Heart left ventricle (tissue), 16 donors: ENCODE results near the gene ATP1B3. TPM values are rescaled to one million over a fixed set of nuclear protein-coding genes. Genes with fewer than 3 reads are reported as not detected.

Experiments used
- ATAC-seq, 4 donors: fragments of 200-7000 bp; cut with Tn5 transposase; one replicate each; pipeline ENCODE4 v1.9.1; 2020 to 2022; ENCODE audit warnings: moderate library complexity in 4 of 4, mild to moderate bottlenecking in 3 of 4, moderate number of reproducible peaks in 1 of 4
- DNase-seq, 5 donors: peaks; one replicate each; pipeline ENCODE4 v3.0.0-alpha.2; 2020
- H3K27ac ChIP-seq, 12 donors: fragments of 200-600 bp; sonication (generic) in 4 of 12; one replicate each; pipeline versions ENCODE4 v1.5.0 to v1.8.0; 2016 to 2022; ENCODE audit warnings: mild to moderate bottlenecking in 2 of 12
- H3K27me3 ChIP-seq, 9 donors: fragments of 200-600 bp; sonication (generic) in 2 of 9; one replicate each; pipeline versions ENCODE4 v1.5.1 to v1.8.0; 2016 to 2022; ENCODE audit warnings: mild to moderate bottlenecking in 3 of 9
- H3K36me3 ChIP-seq, 9 donors: fragments of 200-600 bp; sonication (generic) in 2 of 9; one replicate each; pipeline versions ENCODE4 v1.5.0 to v1.8.0; 2018 to 2022; ENCODE audit warnings: mild to moderate bottlenecking in 2 of 9
- H3K4me1 ChIP-seq, 12 donors: fragments of 200-600 bp; sonication (generic) in 4 of 12; one replicate each; pipeline versions ENCODE4 v1.5.0 to v1.8.0; 2016 to 2022; ENCODE audit warnings: mild to moderate bottlenecking in 3 of 12
- H3K4me3 ChIP-seq, 12 donors: fragments of 200-600 bp; sonication (generic) in 4 of 12; one replicate each; pipeline versions ENCODE4 v1.5.0 to v1.8.0; 2017 to 2022; ENCODE audit warnings: mild to moderate bottlenecking in 9 of 12, moderate library complexity in 4 of 12
- H3K9me3 ChIP-seq, 12 donors: fragments of 200-600 bp; sonication (generic) in 4 of 12; one replicate each; pipeline versions ENCODE4 v1.5.0 to v1.8.0; 2016 to 2022; ENCODE audit warnings: mild to moderate bottlenecking in 1 of 12
- POLR2A ChIP-seq, 2 donors: fragments of 450-650 bp; IDR thresholded peaks; one replicate each; pipeline ENCODE4 v1.6.1; 2017; ENCODE audit warnings: antibody characterized with exemption in 2 of 2, mild to moderate bottlenecking in 2 of 2, moderate library complexity in 2 of 2
- WGBS, 4 donors: extraction: QIAGEN DNeasy Blood & Tissue Kit in 2 of 4; methylation state at CpG; one replicate each; pipeline versions ENCODE4 v1.1.5 to v1.1.7; 2013 to 2018; 5-methylcytosine and 5-hydroxymethylcytosine counted together
- intact Hi-C, 10 donors: fragments of 100-400 bp; cut with DNase I; formaldehyde crosslinking; loops; one replicate each; pipeline versions ENCODE4 v1.11.1 to v1.14.2; 2022
- polyA plus RNA-seq, 2 donors: library from polyadenylated mRNA; stranded (reverse); fragments of 200-250 nt; gene quantifications; one replicate each; pipeline ENCODE4 v1.2.3, GENCODE V29; 2013
- total RNA-seq, 9 donors: library from RNA; depleted of rRNA in 2 of 9; stranded (reverse); fragments of >200 nt in 2 of 9; fragmentation: NEBNext Ultra II Directional in 3 of 9; extraction: Animal tissue kit (Norgen Biotek cat#: 25700) in 3 of 9; gene quantifications; one replicate each; pipeline versions ENCODE4 v1.1.0 to v1.2.4, GENCODE V29; 2016 to 2023
- TF ChIP-seq, protein P1 (sequence below), 12 donors: fragments of 200-600 bp; sonication (generic) in 4 of 12; IDR thresholded peaks; one replicate each; pipeline versions ENCODE4 v1.5.0 to v1.8.0; 2018 to 2022; ENCODE audit warnings: antibody characterized with exemption in 12 of 12, mild to moderate bottlenecking in 5 of 12
- donor health status: ischemic (EF 13 %, LVEDD 7.1; RV severe dilation, severe dysfunction).
- donor health status: healthy with polysubstance abuse.
- donor health status: DM: no; HTN: yes; CAD: no.
- donor health status: DM: no; HTN: no; CAD: no.
- donor health status: ischemic (EF 25% LVEDD 6.9; RV normal size, moderate dysfunction).
- donor health status: ischemic (EF 25% LVEDD 5.7; RV mildly dilated, moderate dysfunction).
- donor health status: healthy.
- donor health status: DM: yes; HTN: yes; CAD: no.
- donor health status: ischemic (EF 35%, LVEDD 5.7; RV mildly dilated, moderate dysfunction).
- donor health status: nonischemic (EF 11% LVEDD 7.7; RV severe dilation, severe dysfunction).
- donor health status: DM: yes; HTN: yes; CAD: no.
- donor health status: PGD.
- donor health status: ischemic (EF 29% LVEDD 5.4; RV normal size, mild dysfunction).
- donor health status: nonischemic (EF 23%, LVEDD 6.1; RV moderate dilation, normal function).

The ATP1B3 gene
- total and polyA plus RNA-seq, 11 donors: 19.1 to 90.0 (median 46.1) TPM

DNA sequence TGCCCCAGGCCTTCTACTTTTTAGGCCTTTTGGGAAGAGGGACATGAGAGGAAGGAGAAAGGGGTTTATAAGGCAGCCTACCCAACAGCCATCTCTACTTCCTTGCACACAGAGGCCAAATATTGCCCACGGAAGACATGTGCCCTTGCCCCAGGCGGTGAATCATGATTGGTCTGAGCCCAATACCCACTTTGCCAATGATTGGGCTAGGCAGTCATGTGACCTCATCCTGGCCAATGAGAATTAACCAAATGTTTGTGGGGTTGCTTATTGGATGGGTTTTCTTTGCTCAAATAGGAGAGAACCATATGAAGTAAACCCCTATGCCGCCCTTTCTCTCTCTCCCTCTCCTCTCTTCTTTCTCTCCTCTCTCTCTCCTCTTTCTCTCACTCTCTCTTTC is 42.2 kb upstream of the ATP1B3 start:
- TF ChIP-seq POLR2A (IDR thresholded peaks at IDR 0.05): no peak
- TF ChIP-seq, protein P1, sequence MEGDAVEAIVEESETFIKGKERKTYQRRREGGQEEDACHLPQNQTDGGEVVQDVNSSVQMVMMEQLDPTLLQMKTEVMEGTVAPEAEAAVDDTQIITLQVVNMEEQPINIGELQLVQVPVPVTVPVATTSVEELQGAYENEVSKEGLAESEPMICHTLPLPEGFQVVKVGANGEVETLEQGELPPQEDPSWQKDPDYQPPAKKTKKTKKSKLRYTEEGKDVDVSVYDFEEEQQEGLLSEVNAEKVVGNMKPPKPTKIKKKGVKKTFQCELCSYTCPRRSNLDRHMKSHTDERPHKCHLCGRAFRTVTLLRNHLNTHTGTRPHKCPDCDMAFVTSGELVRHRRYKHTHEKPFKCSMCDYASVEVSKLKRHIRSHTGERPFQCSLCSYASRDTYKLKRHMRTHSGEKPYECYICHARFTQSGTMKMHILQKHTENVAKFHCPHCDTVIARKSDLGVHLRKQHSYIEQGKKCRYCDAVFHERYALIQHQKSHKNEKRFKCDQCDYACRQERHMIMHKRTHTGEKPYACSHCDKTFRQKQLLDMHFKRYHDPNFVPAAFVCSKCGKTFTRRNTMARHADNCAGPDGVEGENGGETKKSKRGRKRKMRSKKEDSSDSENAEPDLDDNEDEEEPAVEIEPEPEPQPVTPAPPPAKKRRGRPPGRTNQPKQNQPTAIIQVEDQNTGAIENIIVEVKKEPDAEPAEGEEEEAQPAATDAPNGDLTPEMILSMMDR (IDR thresholded peaks at IDR 0.05): no peak
- intact Hi-C loops: no loop called here
- WGBS, 4 donors: 91 to 99% (median 95%) methylated on average over 3 of the region's 3 CpGs
- no peak for DNase-seq
- Histone ChIP-seq H3K4me3 (no peak overlapping the region), H3K9me3 (no peaks in the 10 kb centered on the region), H3K27ac (no peak overlapping the region), H3K36me3 (no peaks in the 10 kb centered on the region), H3K4me1 (peaks cover 0 to under 1% (median 0%) of the 10 kb centered on the region in 12 donors), H3K27me3 (no peaks in the 10 kb centered on the region)
- ATAC-seq: no peak

DNA sequence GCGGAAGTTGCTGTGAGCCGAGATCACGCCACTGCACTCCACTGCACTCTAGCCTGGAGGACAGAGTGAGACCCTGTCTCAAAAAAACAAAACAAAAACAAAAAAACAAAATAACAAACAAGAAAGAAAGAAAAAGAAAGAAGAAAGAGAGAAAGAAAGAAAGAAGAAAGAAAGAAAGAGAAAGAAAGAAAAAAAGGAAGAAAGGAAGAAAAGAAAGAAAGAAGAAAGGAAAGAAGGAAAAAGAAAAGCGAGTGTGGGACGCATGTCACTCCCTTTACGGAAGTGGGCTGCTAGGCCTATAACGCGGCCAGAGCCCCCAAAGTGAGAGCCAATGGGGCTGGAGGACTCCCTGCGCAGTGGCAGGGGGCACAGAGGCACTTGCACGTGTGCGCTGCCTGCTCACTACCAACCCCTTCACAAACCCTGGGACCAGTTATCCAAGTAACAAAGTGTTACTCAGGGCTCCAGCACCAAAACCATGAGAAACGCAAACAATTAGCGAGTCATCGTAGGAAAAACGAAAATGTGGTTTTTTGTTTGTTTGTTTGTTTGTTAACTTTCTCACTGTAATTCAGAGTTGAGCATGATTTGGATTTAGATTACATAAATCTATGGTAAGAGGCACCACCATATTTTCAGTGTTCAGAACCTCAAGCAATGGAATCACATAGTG is 40.8 kb upstream of the ATP1B3 start:
- DNase-seq (no peak), ATAC-seq (no peak)
- no peak overlapping the region for H3K4me3 ChIP-seq
- no peak overlapping the region for H3K27ac ChIP-seq
- H3K9me3 ChIP-seq: no peaks in the 10 kb centered on the region
- H3K4me1 ChIP-seq: peaks cover 0 to under 1% (median 0%) of the 10 kb centered on the region in 12 donors
- no peaks in the 10 kb centered on the region for H3K27me3 ChIP-seq
- no peak for TF ChIP-seq POLR2A (IDR thresholded peaks at IDR 0.05)
- TF ChIP-seq, protein P1 (IDR thresholded peaks at IDR 0.05): no peak
- 93 to 94% (median 94%) methylated on average over 15 of the region's 15 CpGs for WGBS, 4 donors
- H3K36me3 ChIP-seq: no peaks in the 10 kb centered on the region
- intact Hi-C loops: no loop called here

DNA sequence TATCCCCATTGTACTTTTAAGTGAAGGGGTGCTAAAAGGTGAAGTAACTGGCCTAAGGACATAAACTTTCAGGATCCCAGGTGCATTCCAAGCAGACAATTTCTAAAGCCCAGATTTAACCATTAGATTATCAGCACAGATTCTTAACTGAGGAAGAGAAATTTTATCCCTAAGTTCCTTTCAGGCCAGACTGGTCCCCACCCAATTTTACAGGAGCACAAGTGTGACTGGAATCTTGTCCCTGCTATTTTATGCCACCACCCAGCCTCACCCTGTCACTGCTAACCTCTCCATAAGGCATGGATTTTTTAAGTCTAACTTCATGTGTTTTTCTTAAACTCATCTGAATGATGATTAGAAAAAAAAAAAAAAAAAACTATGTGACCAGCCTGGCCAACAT is 37.1 kb upstream of the ATP1B3 start:
- Histone ChIP-seq H3K27me3 (no peaks in the 10 kb centered on the region), H3K9me3 (no peaks in the 10 kb centered on the region), H3K36me3 (no peaks in the 10 kb centered on the region), H3K27ac (no peak overlapping the region), H3K4me1 (peaks cover 0 to 8% (median 0%) of the 10 kb centered on the region in 12 donors), H3K4me3 (no peak overlapping the region)
- DNase-seq (no peak), ATAC-seq (no peak)
- intact Hi-C loops: no loop called here
- TF ChIP-seq, protein P1 (IDR thresholded peaks at IDR 0.05): no peak
- TF ChIP-seq POLR2A (IDR thresholded peaks at IDR 0.05): no peak

DNA sequence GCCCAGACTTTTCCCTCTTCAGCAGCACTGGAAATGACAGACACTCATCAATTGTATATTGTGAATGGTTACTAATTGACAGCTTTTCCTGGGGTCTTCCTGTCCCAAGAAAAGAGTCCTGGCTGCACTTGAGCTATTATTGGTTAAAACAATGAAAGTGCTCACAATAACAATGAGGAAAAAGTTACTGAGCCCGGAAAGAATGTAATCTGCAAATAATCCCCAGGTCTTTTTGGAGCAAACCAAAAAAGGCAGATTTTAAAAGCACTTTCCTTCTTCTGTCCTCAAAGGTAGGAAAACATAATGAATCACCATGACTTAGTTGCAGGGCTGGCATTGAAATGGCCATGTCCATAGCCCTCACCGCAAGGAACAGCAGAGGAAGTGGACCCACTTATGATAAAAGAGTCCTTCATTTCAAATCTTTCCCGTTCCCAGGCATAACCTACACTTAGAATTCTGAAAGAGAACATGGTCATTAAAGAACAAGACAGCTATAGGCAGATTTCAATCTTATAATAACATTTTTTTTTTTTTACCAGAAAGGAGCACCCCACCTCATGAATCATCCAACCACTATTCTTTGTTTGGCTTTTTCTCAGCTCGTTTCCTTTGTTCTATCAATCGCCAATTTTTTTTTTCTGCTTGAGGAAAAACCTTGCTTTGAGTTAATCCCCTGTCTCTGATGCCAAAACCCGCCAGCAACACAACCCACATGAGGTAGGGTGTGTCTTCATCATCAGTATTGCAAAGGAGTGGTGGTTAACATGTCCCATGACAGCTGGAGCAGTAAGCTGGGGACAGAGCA is 35.5 kb upstream of the ATP1B3 start:
- Histone ChIP-seq H3K36me3 (no peaks in the 10 kb centered on the region), H3K9me3 (no peaks in the 10 kb centered on the region), H3K4me1 (peaks cover 0 to 8% (median 0%) of the 10 kb centered on the region in 12 donors), H3K27me3 (no peaks in the 10 kb centered on the region), H3K4me3 (no peak overlapping the region), H3K27ac (peak overlapping the region; percentile 24 to 87 (median 50))
- TF ChIP-seq, protein P1 (IDR thresholded peaks at IDR 0.05): no peak
- TF ChIP-seq POLR2A (IDR thresholded peaks at IDR 0.05): no peak
- ATAC-seq (peak in 3 of 4 donors; percentile 36 to 80 (median 76)), DNase-seq (peak in 1 of 5 donors; percentile 47)
- 52 to 60% (median 57%) methylated on average over 6 of the region's 6 CpGs for WGBS, 4 donors
- intact Hi-C loops: no loop called here
